Measurements from ENCODE around the gene GRIN2A.

- TF ChIP-seq CTCF (IDR thresholded peaks at IDR 0.05) (no peak), POLR2A (IDR thresholded peaks at IDR 0.05) (no peak)
These were observed 114.8 kb downstream of the GRIN2A start for GRCh38 chr16:10067406-10067805.

Measured in body of pancreas (tissue), 4 donors.